ENCODE data around the gene P2RY14. TPM values are rescaled to one million over a fixed set of nuclear protein-coding genes. Genes with fewer than 3 reads are reported as not detected.

The P2RY14 gene
- total and polyA plus RNA-seq, 2 experiments from 2014 or later = 0.95 TPM; not detected in 1

DNA sequence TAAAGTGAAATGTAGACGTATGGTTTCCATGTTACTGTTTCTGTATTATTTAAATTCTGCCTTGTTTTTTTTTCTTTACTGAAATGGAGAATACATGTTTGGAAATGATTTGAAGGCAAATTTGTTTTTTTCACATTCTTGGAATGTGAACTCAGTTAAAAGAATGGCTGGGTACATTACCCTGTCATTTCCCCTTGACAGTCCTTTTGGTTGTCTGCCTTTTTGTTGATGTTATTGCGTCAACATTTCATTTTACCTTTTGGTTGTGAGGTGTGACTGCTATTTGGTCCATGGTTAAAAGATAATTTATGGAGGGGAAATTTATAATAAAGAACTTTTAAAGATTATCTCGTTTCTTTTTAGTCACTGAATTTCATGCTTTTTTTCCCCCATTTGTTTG, 72.1 kb downstream of the P2RY14 start (continued):
- TF ChIP-seq, protein P1, sequence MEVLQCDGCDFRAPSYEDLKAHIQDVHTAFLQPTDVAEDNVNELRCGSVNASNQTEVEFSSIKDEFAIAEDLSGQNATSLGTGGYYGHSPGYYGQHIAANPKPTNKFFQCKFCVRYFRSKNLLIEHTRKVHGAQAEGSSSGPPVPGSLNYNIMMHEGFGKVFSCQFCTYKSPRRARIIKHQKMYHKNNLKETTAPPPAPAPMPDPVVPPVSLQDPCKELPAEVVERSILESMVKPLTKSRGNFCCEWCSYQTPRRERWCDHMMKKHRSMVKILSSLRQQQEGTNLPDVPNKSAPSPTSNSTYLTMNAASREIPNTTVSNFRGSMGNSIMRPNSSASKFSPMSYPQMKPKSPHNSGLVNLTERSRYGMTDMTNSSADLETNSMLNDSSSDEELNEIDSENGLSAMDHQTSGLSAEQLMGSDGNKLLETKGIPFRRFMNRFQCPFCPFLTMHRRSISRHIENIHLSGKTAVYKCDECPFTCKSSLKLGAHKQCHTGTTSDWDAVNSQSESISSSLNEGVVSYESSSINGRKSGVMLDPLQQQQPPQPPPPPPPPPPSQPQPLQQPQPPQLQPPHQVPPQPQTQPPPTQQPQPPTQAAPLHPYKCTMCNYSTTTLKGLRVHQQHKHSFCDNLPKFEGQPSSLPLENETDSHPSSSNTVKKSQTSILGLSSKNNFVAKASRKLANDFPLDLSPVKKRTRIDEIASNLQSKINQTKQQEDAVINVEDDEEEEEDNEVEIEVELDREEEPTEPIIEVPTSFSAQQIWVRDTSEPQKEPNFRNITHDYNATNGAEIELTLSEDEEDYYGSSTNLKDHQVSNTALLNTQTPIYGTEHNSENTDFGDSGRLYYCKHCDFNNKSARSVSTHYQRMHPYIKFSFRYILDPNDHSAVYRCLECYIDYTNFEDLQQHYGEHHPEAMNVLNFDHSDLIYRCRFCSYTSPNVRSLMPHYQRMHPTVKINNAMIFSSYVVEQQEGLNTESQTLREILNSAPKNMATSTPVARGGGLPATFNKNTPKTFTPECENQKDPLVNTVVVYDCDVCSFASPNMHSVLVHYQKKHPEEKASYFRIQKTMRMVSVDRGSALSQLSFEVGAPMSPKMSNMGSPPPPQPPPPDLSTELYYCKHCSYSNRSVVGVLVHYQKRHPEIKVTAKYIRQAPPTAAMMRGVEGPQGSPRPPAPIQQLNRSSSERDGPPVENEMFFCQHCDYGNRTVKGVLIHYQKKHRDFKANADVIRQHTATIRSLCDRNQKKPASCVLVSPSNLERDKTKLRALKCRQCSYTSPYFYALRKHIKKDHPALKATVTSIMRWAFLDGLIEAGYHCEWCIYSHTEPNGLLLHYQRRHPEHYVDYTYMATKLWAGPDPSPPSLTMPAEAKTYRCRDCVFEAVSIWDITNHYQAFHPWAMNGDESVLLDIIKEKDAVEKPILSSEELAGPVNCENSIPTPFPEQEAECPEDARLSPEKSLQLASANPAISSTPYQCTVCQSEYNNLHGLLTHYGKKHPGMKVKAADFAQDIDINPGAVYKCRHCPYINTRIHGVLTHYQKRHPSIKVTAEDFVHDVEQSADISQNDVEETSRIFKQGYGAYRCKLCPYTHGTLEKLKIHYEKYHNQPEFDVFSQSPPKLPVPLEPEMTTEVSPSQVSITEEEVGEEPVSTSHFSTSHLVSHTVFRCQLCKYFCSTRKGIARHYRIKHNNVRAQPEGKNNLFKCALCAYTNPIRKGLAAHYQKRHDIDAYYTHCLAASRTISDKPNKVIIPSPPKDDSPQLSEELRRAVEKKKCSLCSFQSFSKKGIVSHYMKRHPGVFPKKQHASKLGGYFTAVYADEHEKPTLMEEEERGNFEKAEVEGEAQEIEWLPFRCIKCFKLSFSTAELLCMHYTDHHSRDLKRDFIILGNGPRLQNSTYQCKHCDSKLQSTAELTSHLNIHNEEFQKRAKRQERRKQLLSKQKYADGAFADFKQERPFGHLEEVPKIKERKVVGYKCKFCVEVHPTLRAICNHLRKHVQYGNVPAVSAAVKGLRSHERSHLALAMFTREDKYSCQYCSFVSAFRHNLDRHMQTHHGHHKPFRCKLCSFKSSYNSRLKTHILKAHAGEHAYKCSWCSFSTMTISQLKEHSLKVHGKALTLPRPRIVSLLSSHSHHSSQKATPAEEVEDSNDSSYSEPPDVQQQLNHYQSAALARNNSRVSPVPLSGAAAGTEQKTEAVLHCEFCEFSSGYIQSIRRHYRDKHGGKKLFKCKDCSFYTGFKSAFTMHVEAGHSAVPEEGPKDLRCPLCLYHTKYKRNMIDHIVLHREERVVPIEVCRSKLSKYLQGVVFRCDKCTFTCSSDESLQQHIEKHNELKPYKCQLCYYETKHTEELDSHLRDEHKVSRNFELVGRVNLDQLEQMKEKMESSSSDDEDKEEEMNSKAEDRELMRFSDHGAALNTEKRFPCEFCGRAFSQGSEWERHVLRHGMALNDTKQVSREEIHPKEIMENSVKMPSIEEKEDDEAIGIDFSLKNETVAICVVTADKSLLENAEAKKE (CRISPR knock-in tag; IDR thresholded peaks at IDR 0.05) = no peak
- TF ChIP-seq ZNF114 (CRISPR knock-in tag; IDR thresholded peaks at IDR 0.05) = no peak
- TF ChIP-seq CTCF (conservative IDR thresholded peaks at IDR 0.05; ENCODE audit: low read depth in 2 of 2) = no peak
- TF ChIP-seq EZH2phosphoT487 (IDR thresholded peaks at IDR 0.05; ENCODE audit: unreplicated experiment) = no peak
- no peak for TF ChIP-seq CREB1 (CRISPR knock-in tag; IDR thresholded peaks at IDR 0.05; ENCODE audit: low read depth)

GRCh38 chr3:151205482-151205881, 72.9 kb downstream of the P2RY14 start:
- H3K4me1 ChIP-seq (ENCODE audit: insufficient read depth) = peaks cover 4% of the 10 kb centered on the region; the same call in 1 of the 2 replicates
- Mint-ChIP-seq H3K9me3 (no peaks in the 10 kb centered on the region), H3K36me3 (ENCODE audit: low read depth) (no peaks in the 10 kb centered on the region), H3K4me1 (peaks cover 14% of the 10 kb centered on the region), H3K27me3 (ENCODE audit: insufficient read depth, low read depth, poor library complexity) (peaks cover 3% of the 10 kb centered on the region), H3K4me3 (no peak overlapping the region), H3K27ac (peak overlapping the region; percentile 79; the same call in 1 of the 2 replicates)
- no peaks in the 10 kb centered on the region for H3K79me2 ChIP-seq (replicated peaks; ENCODE audit: insufficient read depth)
- H3K4me2 ChIP-seq = no peak overlapping the region
- ATAC-seq (no peak), DNase-seq (ENCODE audit: low spot score) (no peak)
- H2AFZ ChIP-seq = no peak overlapping the region
- H3K27ac ChIP-seq (ENCODE audit: low read depth) = no peak overlapping the region
- no peaks in the 10 kb centered on the region for H3F3A ChIP-seq (replicated peaks; ENCODE audit: low read depth)
- no peaks in the 10 kb centered on the region for H3K9me2 ChIP-seq (ENCODE audit: insufficient read depth)
- no peaks in the 10 kb centered on the region for H3K27me3 ChIP-seq (ENCODE audit: insufficient read depth)
- no peak for TF ChIP-seq CREB1 (CRISPR knock-in tag; IDR thresholded peaks at IDR 0.05; ENCODE audit: low read depth)
- TF ChIP-seq, protein P2, sequence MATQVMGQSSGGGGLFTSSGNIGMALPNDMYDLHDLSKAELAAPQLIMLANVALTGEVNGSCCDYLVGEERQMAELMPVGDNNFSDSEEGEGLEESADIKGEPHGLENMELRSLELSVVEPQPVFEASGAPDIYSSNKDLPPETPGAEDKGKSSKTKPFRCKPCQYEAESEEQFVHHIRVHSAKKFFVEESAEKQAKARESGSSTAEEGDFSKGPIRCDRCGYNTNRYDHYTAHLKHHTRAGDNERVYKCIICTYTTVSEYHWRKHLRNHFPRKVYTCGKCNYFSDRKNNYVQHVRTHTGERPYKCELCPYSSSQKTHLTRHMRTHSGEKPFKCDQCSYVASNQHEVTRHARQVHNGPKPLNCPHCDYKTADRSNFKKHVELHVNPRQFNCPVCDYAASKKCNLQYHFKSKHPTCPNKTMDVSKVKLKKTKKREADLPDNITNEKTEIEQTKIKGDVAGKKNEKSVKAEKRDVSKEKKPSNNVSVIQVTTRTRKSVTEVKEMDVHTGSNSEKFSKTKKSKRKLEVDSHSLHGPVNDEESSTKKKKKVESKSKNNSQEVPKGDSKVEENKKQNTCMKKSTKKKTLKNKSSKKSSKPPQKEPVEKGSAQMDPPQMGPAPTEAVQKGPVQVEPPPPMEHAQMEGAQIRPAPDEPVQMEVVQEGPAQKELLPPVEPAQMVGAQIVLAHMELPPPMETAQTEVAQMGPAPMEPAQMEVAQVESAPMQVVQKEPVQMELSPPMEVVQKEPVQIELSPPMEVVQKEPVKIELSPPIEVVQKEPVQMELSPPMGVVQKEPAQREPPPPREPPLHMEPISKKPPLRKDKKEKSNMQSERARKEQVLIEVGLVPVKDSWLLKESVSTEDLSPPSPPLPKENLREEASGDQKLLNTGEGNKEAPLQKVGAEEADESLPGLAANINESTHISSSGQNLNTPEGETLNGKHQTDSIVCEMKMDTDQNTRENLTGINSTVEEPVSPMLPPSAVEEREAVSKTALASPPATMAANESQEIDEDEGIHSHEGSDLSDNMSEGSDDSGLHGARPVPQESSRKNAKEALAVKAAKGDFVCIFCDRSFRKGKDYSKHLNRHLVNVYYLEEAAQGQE (IDR thresholded peaks at IDR 0.05; ENCODE audit: unreplicated experiment) = no peak
- H3K36me3 ChIP-seq (ENCODE audit: insufficient read depth) = no peaks in the 10 kb centered on the region
- no peak overlapping the region for H3K4me3 ChIP-seq
- H4K20me1 ChIP-seq (replicated peaks; ENCODE audit: insufficient read depth) = no peaks in the 10 kb centered on the region
